ENCODE measurements around the gene RTF1.

RTF1 gene

DNA sequence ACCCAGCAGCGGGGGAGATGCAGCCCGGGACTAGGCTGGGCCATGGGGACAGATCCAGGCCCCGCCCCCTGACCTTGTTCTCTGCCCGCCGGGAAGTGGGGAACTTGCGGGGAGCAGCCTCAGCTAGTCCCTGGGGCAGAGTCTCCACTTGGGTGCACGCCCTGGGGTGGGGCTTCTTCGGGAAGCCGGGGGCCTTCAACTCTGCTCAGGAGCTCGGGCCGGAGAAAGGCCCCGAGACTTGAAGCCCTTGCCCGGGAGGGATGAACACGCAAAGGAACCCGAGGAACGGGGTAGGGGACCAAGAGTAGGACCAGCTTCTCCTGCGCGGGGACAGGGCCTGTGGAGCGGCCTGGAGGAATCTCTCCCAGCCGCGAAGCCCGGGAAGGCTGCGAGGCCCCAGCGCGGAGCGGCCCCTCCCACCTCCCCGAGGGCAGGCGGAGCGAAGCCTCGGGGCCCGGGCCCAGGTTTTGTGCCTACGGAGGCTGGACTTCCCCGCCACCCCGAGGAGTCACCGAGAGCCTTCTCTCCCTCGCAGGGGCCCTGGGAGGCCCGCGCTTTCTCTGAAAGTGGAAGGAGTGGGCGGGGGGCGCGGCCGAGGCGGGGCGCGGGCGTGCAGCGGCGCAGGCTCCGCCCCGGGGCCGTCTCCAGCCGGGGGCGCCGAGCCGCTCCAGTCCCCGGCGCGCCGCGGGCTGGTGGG is 76.5 kb downstream of the RTF1 start, which contains the start of gene ITPKA:
Gene ITPKA (plus strand): TSS at position 670 of the 697 bp plus-strand sequence. CDS start 54 bp downstream, outside the sequence.
- H3K9me3 ChIP-seq (ENCODE audit: control insufficient read depth, insufficient read depth, low read length) = no peaks in the 10 kb centered on the region
- no peaks in the 10 kb centered on the region for H3K79me2 ChIP-seq (ENCODE audit: control insufficient read depth, low read length)
- H3K27ac ChIP-seq (ENCODE audit: low read depth, low read length) = no peak within 1 kb of the TSS
- peaks cover 62% of the 10 kb centered on the region for H3K27me3 ChIP-seq (ENCODE audit: control insufficient read depth, low read length)
- H3K9me2 ChIP-seq (replicated peaks; ENCODE audit: control insufficient read depth, low read length) = no peaks in the 10 kb centered on the region
- no peaks in the 10 kb centered on the region for H3F3A ChIP-seq (ENCODE audit: control insufficient read depth, insufficient read depth)
- peaks cover 28% of the 10 kb centered on the region for H3K4me1 ChIP-seq (ENCODE audit: control insufficient read depth, low read length)
- H3K4me2 ChIP-seq (ENCODE audit: low read length) = peak within 1 kb of the TSS; percentile 97
- no peaks in the 10 kb centered on the region for H3K36me3 ChIP-seq (ENCODE audit: control insufficient read depth, low read length)
- TF ChIP-seq EZH2phosphoT487 (IDR thresholded peaks at IDR 0.05; ENCODE audit: borderline replicate concordance, low read length) = no peak
- TF ChIP-seq, protein P1, sequence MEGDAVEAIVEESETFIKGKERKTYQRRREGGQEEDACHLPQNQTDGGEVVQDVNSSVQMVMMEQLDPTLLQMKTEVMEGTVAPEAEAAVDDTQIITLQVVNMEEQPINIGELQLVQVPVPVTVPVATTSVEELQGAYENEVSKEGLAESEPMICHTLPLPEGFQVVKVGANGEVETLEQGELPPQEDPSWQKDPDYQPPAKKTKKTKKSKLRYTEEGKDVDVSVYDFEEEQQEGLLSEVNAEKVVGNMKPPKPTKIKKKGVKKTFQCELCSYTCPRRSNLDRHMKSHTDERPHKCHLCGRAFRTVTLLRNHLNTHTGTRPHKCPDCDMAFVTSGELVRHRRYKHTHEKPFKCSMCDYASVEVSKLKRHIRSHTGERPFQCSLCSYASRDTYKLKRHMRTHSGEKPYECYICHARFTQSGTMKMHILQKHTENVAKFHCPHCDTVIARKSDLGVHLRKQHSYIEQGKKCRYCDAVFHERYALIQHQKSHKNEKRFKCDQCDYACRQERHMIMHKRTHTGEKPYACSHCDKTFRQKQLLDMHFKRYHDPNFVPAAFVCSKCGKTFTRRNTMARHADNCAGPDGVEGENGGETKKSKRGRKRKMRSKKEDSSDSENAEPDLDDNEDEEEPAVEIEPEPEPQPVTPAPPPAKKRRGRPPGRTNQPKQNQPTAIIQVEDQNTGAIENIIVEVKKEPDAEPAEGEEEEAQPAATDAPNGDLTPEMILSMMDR (IDR thresholded peaks at IDR 0.05; ENCODE audit: low read depth, low read length, poor library complexity, severe bottlenecking) = no peak
- no peaks in the 10 kb centered on the region for H4K20me1 ChIP-seq (ENCODE audit: control insufficient read depth, insufficient read depth, low read depth, low read length)
- H3K4me3 ChIP-seq (ENCODE audit: low read length) = peak within 1 kb of the TSS; percentile 81

GRCh38 chr15:41493902-41494189 is 77.0 kb downstream of the RTF1 start:
- no peak overlapping the region for H3K27ac ChIP-seq (ENCODE audit: low read depth, low read length)
- H4K20me1 ChIP-seq (ENCODE audit: control insufficient read depth, insufficient read depth, low read depth, low read length) = no peaks in the 10 kb centered on the region
- TF ChIP-seq, protein P1 (IDR thresholded peaks at IDR 0.05; ENCODE audit: low read depth, low read length, poor library complexity, severe bottlenecking) = no peak
- TF ChIP-seq EZH2phosphoT487 (IDR thresholded peaks at IDR 0.05; ENCODE audit: borderline replicate concordance, low read length) = no peak
- no peaks in the 10 kb centered on the region for H3F3A ChIP-seq (ENCODE audit: control insufficient read depth, insufficient read depth)
- H3K36me3 ChIP-seq (ENCODE audit: control insufficient read depth, low read length) = no peaks in the 10 kb centered on the region
- H3K4me2 ChIP-seq (ENCODE audit: low read length) = peak overlapping the region; percentile 97
- H3K4me3 ChIP-seq (ENCODE audit: low read length) = peak overlapping the region; percentile 81
- peaks cover 28% of the 10 kb centered on the region for H3K4me1 ChIP-seq (ENCODE audit: control insufficient read depth, low read length)
- no peaks in the 10 kb centered on the region for H3K9me3 ChIP-seq (ENCODE audit: control insufficient read depth, insufficient read depth, low read length)
- peaks cover 67% of the 10 kb centered on the region for H3K27me3 ChIP-seq (ENCODE audit: control insufficient read depth, low read length)
- no peaks in the 10 kb centered on the region for H3K9me2 ChIP-seq (replicated peaks; ENCODE audit: control insufficient read depth, low read length)
- H3K79me2 ChIP-seq (ENCODE audit: control insufficient read depth, low read length) = no peaks in the 10 kb centered on the region

DNA sequence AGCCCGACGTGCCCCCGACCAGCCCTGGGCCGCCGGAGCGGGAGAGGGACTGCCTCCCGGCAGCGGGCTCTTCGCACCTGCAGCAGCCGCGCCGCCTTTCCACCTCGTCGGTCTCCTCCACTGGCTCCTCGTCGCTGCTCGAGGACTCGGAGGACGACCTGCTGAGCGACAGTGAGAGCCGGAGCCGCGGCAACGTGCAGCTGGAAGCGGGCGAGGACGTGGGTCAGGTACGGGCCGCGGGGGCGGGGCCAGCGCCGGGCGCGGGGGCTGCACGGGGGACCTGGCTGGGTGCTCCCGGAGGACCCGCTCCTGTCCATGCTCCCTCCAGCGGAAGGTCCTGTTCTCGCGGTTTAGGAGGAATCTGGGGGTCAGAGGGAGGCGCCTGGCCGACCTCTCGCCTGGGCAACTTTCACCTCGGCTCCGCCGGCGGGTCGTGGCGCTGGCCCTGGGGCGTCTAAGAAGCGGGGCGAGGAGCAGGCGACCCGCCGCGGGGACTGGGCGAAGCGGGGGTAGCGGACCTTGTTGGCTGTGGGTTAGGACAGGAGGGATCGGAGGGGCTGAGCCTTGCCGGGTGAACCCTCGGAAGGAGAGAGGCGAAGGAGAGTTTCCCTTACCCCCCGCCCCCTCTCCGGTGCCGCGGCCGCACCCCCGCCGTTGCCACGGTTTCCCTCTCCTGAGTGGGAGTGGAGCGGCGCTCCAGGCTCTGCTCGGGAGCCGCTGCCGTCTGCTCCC is 77.5 kb downstream of the RTF1 start:
- Histone ChIP-seq H3K36me3 (ENCODE audit: control insufficient read depth, low read length) (no peaks in the 10 kb centered on the region), H3K27ac (ENCODE audit: low read depth, low read length) (no peak overlapping the region), H4K20me1 (ENCODE audit: control insufficient read depth, insufficient read depth, low read depth, low read length) (no peaks in the 10 kb centered on the region), H3K9me3 (ENCODE audit: control insufficient read depth, insufficient read depth, low read length) (no peaks in the 10 kb centered on the region), H3K9me2 (replicated peaks; ENCODE audit: control insufficient read depth, low read length) (no peaks in the 10 kb centered on the region), H3K79me2 (ENCODE audit: control insufficient read depth, low read length) (no peaks in the 10 kb centered on the region), H3K27me3 (ENCODE audit: control insufficient read depth, low read length) (peaks cover 71% of the 10 kb centered on the region), H3F3A (ENCODE audit: control insufficient read depth, insufficient read depth) (no peaks in the 10 kb centered on the region), H3K4me1 (ENCODE audit: control insufficient read depth, low read length) (peaks cover 28% of the 10 kb centered on the region), H3K4me2 (ENCODE audit: low read length) (peak overlapping the region; percentile 97), H3K4me3 (ENCODE audit: low read length) (peak overlapping the region; percentile 81)
- TF ChIP-seq, protein P1 (IDR thresholded peaks at IDR 0.05; ENCODE audit: low read depth, low read length, poor library complexity, severe bottlenecking) = no peak
- TF ChIP-seq EZH2phosphoT487 (IDR thresholded peaks at IDR 0.05; ENCODE audit: borderline replicate concordance, low read length) = peak; percentile 25; the same call in 1 of the 2 replicates

All from DOHH2 (cell line).